Measurements from ENCODE around the gene ZNF365.
A peak's percentile ranks its signal among the peaks of the same experiment; 100 is the strongest.
"Not testable (repeated sequence)": the region's sequence is repeated elsewhere in the genome, so short reads cannot be mapped to it uniquely, and the experiment has no call there.

Gene ZNF365

GRCh38 chr10:62373995-62374861, at the start of gene ZNF365:
Gene ZNF365 (plus strand): TSS chr10:62374369. CDS start chr10:62376194, 1,825 bp downstream.
- DNase-seq (ENCODE audit: low spot score), result peak; percentile 83

- no peak for DNase-seq (ENCODE audit: low spot score)
Measured at GRCh38 chr10:62326176-62326575, 48.0 kb upstream of the ZNF365 start.

- no peak for DNase-seq (ENCODE audit: low spot score)
Measured at GRCh38 chr10:62327885-62328284, 46.3 kb upstream of the ZNF365 start.

GRCh38 chr10:62330213-62330612, 44.0 kb upstream of the ZNF365 start:
- DNase-seq (ENCODE audit: low spot score), result no peak

- no peak for DNase-seq (ENCODE audit: low spot score)
Measured at GRCh38 chr10:62332406-62332805, 41.8 kb upstream of the ZNF365 start.

- DNase-seq (ENCODE audit: low spot score), result no peak
Measured at GRCh38 chr10:62333135-62333889, 40.9 kb upstream of the ZNF365 start.

- no peak for DNase-seq (ENCODE audit: low spot score)
Measured at GRCh38 chr10:62333988-62334682, 40.0 kb upstream of the ZNF365 start.

- no peak for DNase-seq (ENCODE audit: low spot score)
Measured at GRCh38 chr10:62335326-62335725, 38.8 kb upstream of the ZNF365 start.

- no peak for DNase-seq (ENCODE audit: low spot score)
Measured at GRCh38 chr10:62336404-62336803, 37.8 kb upstream of the ZNF365 start.

GRCh38 chr10:62341419-62341818, 32.8 kb upstream of the ZNF365 start:
- no peak for DNase-seq (ENCODE audit: low spot score)

- no peak for DNase-seq (ENCODE audit: low spot score)
Measured at GRCh38 chr10:62343000-62343399, 31.2 kb upstream of the ZNF365 start.

- no peak for DNase-seq (ENCODE audit: low spot score)
Measured at GRCh38 chr10:62348029-62348428, 26.1 kb upstream of the ZNF365 start.

GRCh38 chr10:62352356-62352970, 21.7 kb upstream of the ZNF365 start:
- DNase-seq (ENCODE audit: low spot score), result no peak

- no peak for DNase-seq (ENCODE audit: low spot score)
Measured at GRCh38 chr10:62354916-62355315, 19.3 kb upstream of the ZNF365 start.

GRCh38 chr10:62356447-62356846, 17.7 kb upstream of the ZNF365 start:
- DNase-seq (ENCODE audit: low spot score), result no peak

- DNase-seq (ENCODE audit: low spot score), result not testable (repeated sequence)
Measured at GRCh38 chr10:62358151-62358550, 16.0 kb upstream of the ZNF365 start.

- DNase-seq (ENCODE audit: low spot score), result no peak
Measured at GRCh38 chr10:62373639-62373994, 552 bp upstream of the ZNF365 start.

- DNase-seq (ENCODE audit: low spot score), result peak; percentile 50
Measured at GRCh38 chr10:62374862-62375710, 917 bp downstream of the ZNF365 start.

- peak; percentile 30 for DNase-seq (ENCODE audit: low spot score)
Measured at GRCh38 chr10:62376071-62377025, 2.2 kb downstream of the ZNF365 start.

GRCh38 chr10:62377026-62377415, 2.9 kb downstream of the ZNF365 start:
- peak; percentile 25 for DNase-seq (ENCODE audit: low spot score)

All from Ammon's horn (tissue), 1 donor.